HG03378 (cell line): ENCODE data around the gene MTUS2.

Experiments
- ATAC-seq: cut with Tn5 transposase; IDR thresholded peaks from one replicate; pipeline ENCODE4 v1.9.1; 2021; ENCODE audit warnings: mild to moderate bottlenecking, moderate library complexity; ENCODE audit not compliant: unreplicated experiment

MTUS2 gene

GRCh38 chr13:29021717-29022116 lies 201.6 kb downstream of the MTUS2 start:
- no peak for ATAC-seq

DNA sequence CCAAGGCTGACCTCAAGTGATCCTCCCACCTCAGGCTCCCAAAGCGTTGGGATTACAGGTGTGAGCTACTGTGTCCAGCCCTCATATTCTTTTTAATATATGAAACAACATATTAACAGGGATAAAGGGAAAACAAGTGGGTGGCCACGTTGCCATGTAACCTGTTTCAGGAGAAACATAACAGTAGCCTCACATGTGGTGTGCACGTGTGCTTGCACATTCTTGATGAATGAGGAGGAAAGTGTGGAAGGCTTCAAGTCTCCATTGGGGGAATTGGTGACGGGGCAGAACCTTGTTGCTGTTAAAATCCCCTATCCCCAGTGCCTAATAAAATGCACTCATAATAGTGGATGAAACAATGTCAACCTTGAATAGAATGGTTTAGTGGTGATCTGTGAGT lies 202.3 kb downstream of the MTUS2 start:
- ATAC-seq = no peak

- no peak for ATAC-seq
These were observed 202.8 kb downstream of the MTUS2 start for GRCh38 chr13:29022968-29023367.

DNA sequence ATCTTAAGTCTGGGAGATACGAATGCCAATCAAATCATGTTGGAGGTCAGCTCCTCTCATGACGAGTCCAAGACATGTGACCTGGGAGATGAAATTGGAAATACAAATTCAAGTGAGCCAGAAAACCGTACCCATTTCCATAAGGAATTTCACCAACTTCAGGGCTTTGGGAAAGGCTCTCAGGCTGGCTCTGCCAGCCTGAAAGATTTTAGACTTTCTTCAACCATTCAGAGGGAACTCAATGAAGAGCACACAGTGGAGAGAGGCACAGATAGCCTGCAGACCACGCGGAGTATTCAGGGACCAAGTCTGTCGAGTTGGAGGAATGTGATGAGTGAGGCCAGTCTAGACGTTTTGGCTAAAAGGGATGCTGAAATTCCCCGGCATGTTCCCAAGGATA lies 204.6 kb downstream of the MTUS2 start:
- no peak for ATAC-seq

- ATAC-seq = no peak
These were observed 208.7 kb downstream of the MTUS2 start for GRCh38 chr13:29028868-29029267.

DNA sequence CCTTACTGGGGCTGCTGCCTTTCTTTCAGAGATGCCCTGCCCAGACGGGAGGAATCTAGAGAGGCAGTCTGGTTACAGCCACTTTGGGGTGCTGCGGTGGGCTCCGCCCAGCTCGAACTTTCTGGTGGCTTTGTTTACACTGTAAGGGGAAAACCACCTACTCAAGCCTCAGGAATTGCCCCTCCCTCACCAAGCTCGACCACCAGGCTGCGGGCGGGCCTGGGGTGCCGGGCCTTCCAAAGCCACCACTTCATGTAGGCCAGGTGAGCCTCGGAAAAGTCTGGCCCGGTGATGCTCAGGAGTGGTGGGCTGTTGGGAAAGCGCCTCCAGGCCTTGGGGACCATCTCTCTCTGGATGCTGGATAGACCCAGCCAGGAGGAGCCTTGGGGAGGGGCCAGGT lies 218.6 kb downstream of the MTUS2 start:
- ATAC-seq = no peak

- no peak for ATAC-seq
These were observed 219.1 kb downstream of the MTUS2 start for GRCh38 chr13:29039212-29039611.

DNA sequence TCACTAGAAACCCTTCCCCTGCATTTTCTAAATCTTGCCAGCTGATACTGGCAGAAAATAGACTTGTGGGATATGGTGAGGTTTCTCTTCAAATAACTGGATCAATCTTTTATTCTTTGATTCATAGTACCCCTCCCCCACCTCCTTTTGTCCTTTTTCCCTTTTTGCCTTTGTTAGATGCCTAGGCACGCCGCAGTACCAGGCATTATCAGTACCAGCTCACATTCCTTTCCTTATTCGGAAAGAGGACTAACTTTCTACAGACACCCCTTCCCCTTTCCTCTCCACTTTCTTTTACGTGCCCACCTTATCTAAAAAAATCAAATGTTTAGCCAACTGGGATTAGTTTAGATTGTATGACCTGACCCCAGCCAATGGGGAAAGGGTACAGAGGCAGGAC lies 226.4 kb downstream of the MTUS2 start:
- no peak for ATAC-seq

- no peak for ATAC-seq
These were observed 229.4 kb downstream of the MTUS2 start for GRCh38 chr13:29049524-29049923.

GRCh38 chr13:29050719-29051118 lies 230.6 kb downstream of the MTUS2 start:
- no peak for ATAC-seq

- no peak for ATAC-seq
These were observed 239.7 kb downstream of the MTUS2 start for GRCh38 chr13:29059800-29060199.

- ATAC-seq = no peak
These were observed 245.0 kb downstream of the MTUS2 start for GRCh38 chr13:29065142-29065541.

DNA sequence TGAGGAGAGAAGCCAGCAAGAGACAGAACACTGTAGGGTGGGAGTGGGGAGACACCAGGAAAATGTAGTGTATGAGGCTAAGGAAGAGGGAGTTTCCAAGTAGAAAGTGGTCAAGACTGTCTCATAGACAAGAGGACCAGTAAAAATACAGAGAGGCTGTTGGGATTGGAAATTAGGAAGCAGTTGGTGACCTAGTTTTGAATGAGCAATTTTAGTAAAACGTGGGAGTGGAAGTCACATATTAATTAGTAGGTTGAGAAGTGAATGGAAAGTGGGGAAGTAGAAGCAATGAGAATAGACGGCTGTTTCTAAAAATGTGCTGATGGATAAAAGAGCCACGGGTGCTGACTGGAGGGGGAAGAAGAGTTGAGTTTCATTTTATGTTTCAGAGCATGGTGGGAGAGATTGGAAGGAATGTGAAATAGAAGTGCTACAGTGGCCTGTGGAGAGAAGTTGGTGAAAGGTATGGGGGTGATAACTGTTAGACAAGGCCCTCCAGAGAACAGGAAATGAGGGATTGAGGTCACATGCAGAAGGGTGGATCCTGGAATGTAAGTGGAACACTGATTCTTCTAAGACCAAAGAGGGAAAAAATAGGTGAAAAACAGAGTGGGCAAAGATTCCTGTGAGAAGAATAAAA lies 247.3 kb downstream of the MTUS2 start:
- ATAC-seq = no peak

DNA sequence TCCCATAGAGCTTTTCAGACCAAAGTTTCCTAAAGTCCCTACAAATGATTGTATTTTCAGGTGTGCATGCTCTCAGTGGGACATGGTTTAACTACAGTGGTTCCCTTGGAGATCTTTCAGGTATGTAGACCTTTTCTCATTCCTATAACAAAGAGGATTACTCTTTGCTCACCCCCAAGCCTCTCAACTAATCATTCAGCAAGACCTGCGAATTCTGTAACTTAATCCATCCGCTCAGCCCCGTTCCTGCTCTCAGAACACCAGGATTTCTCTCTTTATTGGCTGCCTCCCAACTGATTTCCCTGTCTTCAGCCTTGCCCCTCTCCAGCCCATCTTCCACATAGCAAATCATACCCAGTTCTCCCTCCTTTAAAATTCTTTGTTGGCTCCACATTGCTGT lies 253.6 kb downstream of the MTUS2 start:
- ATAC-seq = no peak

GRCh38 chr13:29077051-29077813 lies 257.1 kb downstream of the MTUS2 start:
- ATAC-seq = no peak

- ATAC-seq = peak; percentile 67
These were observed 260.9 kb downstream of the MTUS2 start for GRCh38 chr13:29081036-29081435.

- no peak for ATAC-seq
These were observed 261.7 kb downstream of the MTUS2 start for GRCh38 chr13:29081697-29082440.

DNA sequence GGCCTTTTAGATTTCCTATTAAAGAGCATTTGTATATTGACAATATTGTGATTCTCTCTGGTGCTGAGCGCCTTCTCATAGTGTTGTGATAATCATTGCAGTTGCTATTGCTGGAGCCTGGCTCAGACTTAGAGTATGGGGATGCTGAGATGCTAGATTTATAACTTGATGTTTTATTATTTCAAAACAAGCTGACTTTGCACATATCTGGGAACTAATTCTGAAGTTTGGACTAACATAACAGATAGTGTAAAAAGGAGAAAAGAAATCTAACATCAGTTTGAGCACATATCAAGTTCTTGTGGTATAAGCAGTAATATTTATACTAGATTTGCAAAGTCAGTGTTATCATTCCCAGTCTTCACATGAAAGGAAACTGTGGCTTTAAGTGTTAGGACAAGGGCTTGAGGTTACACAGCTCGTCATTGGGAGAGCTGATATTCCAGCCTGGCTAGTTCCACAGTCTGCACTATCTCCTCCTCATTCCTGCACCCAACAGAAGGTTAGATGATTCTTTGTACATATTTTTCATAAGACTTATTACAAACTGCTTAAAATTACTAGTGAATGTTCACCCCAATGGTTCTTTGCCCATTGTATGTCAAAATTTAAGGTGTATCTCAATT lies 279.8 kb downstream of the MTUS2 start:
- ATAC-seq = no peak

- no peak for ATAC-seq
These were observed 280.6 kb downstream of the MTUS2 start for GRCh38 chr13:29100758-29101157.

- ATAC-seq = no peak
These were observed 281.3 kb downstream of the MTUS2 start for GRCh38 chr13:29101409-29101808.

- ATAC-seq = no peak
These were observed 281.8 kb downstream of the MTUS2 start for GRCh38 chr13:29101905-29102304.
